ENCODE data around the gene GHITM. TPM values are rescaled to one million over a fixed set of nuclear protein-coding genes. Genes with fewer than 3 reads are reported as not detected.
"Not testable (repeated sequence)": the region's sequence is repeated elsewhere in the genome, so short reads cannot be mapped to it uniquely, and the experiment has no call there.

GHITM gene
- total RNA-seq, 2 experiments from 2014 or later, result 192 to 197 TPM

- CTCF ChIA-PET, result interaction anchor here (1.1 kb wide), 1 partner anchor 20 kb away, joined by 4 read pairs; no protein-coding TSS in a partner anchor
- H3K27ac Mint-ChIP-seq; DNase-seq; H3K4me3 Mint-ChIP-seq; POLR2A ChIA-PET; H3K27me3 Mint-ChIP-seq; H3K36me3 Mint-ChIP-seq; H3K9me3 Mint-ChIP-seq; intact Hi-C loops (cut with micrococcal nuclease); H3K4me1 Mint-ChIP-seq (ENCODE audit: low read depth): not testable (repeated sequence)
Observed at GRCh38 chr10:84168382-84168781, 29.1 kb downstream of the GHITM start.

- POLR2A ChIA-PET; H3K27ac Mint-ChIP-seq; H3K36me3 Mint-ChIP-seq; H3K4me1 Mint-ChIP-seq (ENCODE audit: low read depth); H3K4me3 Mint-ChIP-seq; intact Hi-C loops (cut with micrococcal nuclease); H3K27me3 Mint-ChIP-seq; H3K9me3 Mint-ChIP-seq; DNase-seq; CTCF ChIA-PET: not testable (repeated sequence)
Observed at GRCh38 chr10:84171237-84171636, 31.9 kb downstream of the GHITM start.

- DNase-seq; POLR2A ChIA-PET; H3K4me1 Mint-ChIP-seq (ENCODE audit: low read depth); H3K4me3 Mint-ChIP-seq; H3K36me3 Mint-ChIP-seq; H3K27ac Mint-ChIP-seq; CTCF ChIA-PET; intact Hi-C loops (cut with micrococcal nuclease); H3K27me3 Mint-ChIP-seq; H3K9me3 Mint-ChIP-seq: not testable (repeated sequence)
Observed at GRCh38 chr10:84171700-84172466, 32.6 kb downstream of the GHITM start.

- ChIA-PET CTCF (interaction anchor here (0.6 kb wide), 1 partner anchor 230 kb away, joined by 3 read pairs; no protein-coding TSS in a partner anchor), POLR2A (no interaction called here)
- Mint-ChIP-seq H3K4me1 (ENCODE audit: low read depth) (peaks cover 8% of the 10 kb centered on the region), H3K27ac (no peak overlapping the region), H3K36me3 (no peaks in the 10 kb centered on the region), H3K4me3 (no peak overlapping the region), H3K9me3 (no peaks in the 10 kb centered on the region), H3K27me3 (no peaks in the 10 kb centered on the region)
- intact Hi-C loops (cut with micrococcal nuclease), result no loop called here
- no peak for DNase-seq
Observed at GRCh38 chr10:84172467-84173356, 33.4 kb downstream of the GHITM start.

GRCh38 chr10:84173501-84173929, 34.2 kb downstream of the GHITM start, which contains the start of gene GPR15LG:
Gene GPR15LG, plus strand, starts transcription at chr10:84173801. Its CDS starts 51 bp downstream, at chr10:84173852.
- DNase-seq, result no peak
- Mint-ChIP-seq H3K9me3 (no peaks in the 10 kb centered on the region), H3K4me3 (no peak within 1 kb of the TSS), H3K36me3 (no peaks in the 10 kb centered on the region), H3K27ac (no peak within 1 kb of the TSS), H3K27me3 (no peaks in the 10 kb centered on the region), H3K4me1 (ENCODE audit: low read depth) (peaks cover 8% of the 10 kb centered on the region)
- POLR2A ChIA-PET, result no interaction called here
- intact Hi-C loops (cut with micrococcal nuclease), result no loop called here
- CTCF ChIA-PET, result interaction anchor here (0.6 kb wide), 1 partner anchor 229 kb away, joined by 3 read pairs; no protein-coding TSS in a partner anchor

GRCh38 chr10:84175436-84175835, 36.1 kb downstream of the GHITM start:
- no peak overlapping the region for H3K27ac Mint-ChIP-seq
- no peaks in the 10 kb centered on the region for H3K27me3 Mint-ChIP-seq
- ChIA-PET CTCF (interaction anchor here (1.0 to 1.1 kb wide), 2 partner anchors 30 to 56 kb away, joined by 3 read pairs; no protein-coding TSS in a partner anchor), POLR2A (no interaction called here)
- no peaks in the 10 kb centered on the region for H3K9me3 Mint-ChIP-seq
- DNase-seq, result no peak
- H3K4me3 Mint-ChIP-seq, result no peak overlapping the region
- no peaks in the 10 kb centered on the region for H3K36me3 Mint-ChIP-seq
- H3K4me1 Mint-ChIP-seq (ENCODE audit: low read depth), result peaks cover 8% of the 10 kb centered on the region
- intact Hi-C loops (cut with micrococcal nuclease), result no loop called here

- H3K36me3 Mint-ChIP-seq, result no peaks in the 10 kb centered on the region
- CTCF ChIA-PET, result interaction anchor here (1.0 to 1.1 kb wide), 2 partner anchors 29 to 56 kb away, joined by 3 read pairs; no protein-coding TSS in a partner anchor
- no peaks in the 10 kb centered on the region for H3K9me3 Mint-ChIP-seq
- no peak overlapping the region for H3K4me3 Mint-ChIP-seq
- POLR2A ChIA-PET, result no interaction called here
- intact Hi-C loops (cut with micrococcal nuclease), result loop anchor here (2.0 kb wide), 1 partner anchor 38 kb away; the partner anchor contains the start of gene GHITM
- peak; percentile 1 for DNase-seq
- peaks cover 8% of the 10 kb centered on the region for H3K4me1 Mint-ChIP-seq (ENCODE audit: low read depth)
- H3K27ac Mint-ChIP-seq, result no peak overlapping the region
- H3K27me3 Mint-ChIP-seq, result no peaks in the 10 kb centered on the region
Observed at GRCh38 chr10:84176351-84176750, 37.0 kb downstream of the GHITM start.

- ChIA-PET POLR2A (no interaction called here), CTCF (interaction anchor here (1.1 kb wide), 1 partner anchor 29 kb away, joined by 6 read pairs; no protein-coding TSS in a partner anchor)
- H3K27ac Mint-ChIP-seq, result no peak overlapping the region
- no peaks in the 10 kb centered on the region for H3K36me3 Mint-ChIP-seq
- intact Hi-C loops (cut with micrococcal nuclease), result loop anchor here (2.0 kb wide), 1 partner anchor 38 kb away; the partner anchor contains the start of gene GHITM
- H3K4me1 Mint-ChIP-seq (ENCODE audit: low read depth), result peaks cover 8% of the 10 kb centered on the region
- no peak overlapping the region for H3K4me3 Mint-ChIP-seq
- DNase-seq, result no peak
- H3K27me3 Mint-ChIP-seq, result no peaks in the 10 kb centered on the region
- no peaks in the 10 kb centered on the region for H3K9me3 Mint-ChIP-seq
Observed at GRCh38 chr10:84176836-84177474, 37.6 kb downstream of the GHITM start.

- H3K36me3 Mint-ChIP-seq, result no peaks in the 10 kb centered on the region
- H3K4me1 Mint-ChIP-seq (ENCODE audit: low read depth), result peaks cover 8% of the 10 kb centered on the region
- H3K4me3 Mint-ChIP-seq, result no peak overlapping the region
- H3K9me3 Mint-ChIP-seq, result no peaks in the 10 kb centered on the region
- no peaks in the 10 kb centered on the region for H3K27me3 Mint-ChIP-seq
- intact Hi-C loops (cut with micrococcal nuclease), result loop anchor here (2.0 kb wide), 1 partner anchor 39 kb away; the partner anchor contains the start of gene GHITM
- POLR2A ChIA-PET, result no interaction called here
- peak; percentile 60 for DNase-seq
- no peak overlapping the region for H3K27ac Mint-ChIP-seq
- CTCF ChIA-PET, result interaction anchor here (1.1 kb wide), 1 partner anchor 30 kb away, joined by 6 read pairs; no protein-coding TSS in a partner anchor
Observed at GRCh38 chr10:84177541-84178141, 38.3 kb downstream of the GHITM start.

GRCh38 chr10:84178160-84178609, 38.9 kb downstream of the GHITM start:
- DNase-seq, result peak; percentile 1
- CTCF ChIA-PET, result interaction anchor here (1.1 kb wide), 1 partner anchor 30 kb away, joined by 6 read pairs; no protein-coding TSS in a partner anchor
- H3K4me1 Mint-ChIP-seq (ENCODE audit: low read depth), result peaks cover 8% of the 10 kb centered on the region
- H3K4me3 Mint-ChIP-seq, result no peak overlapping the region
- no peaks in the 10 kb centered on the region for H3K9me3 Mint-ChIP-seq
- no peaks in the 10 kb centered on the region for H3K36me3 Mint-ChIP-seq
- no peak overlapping the region for H3K27ac Mint-ChIP-seq
- intact Hi-C loops (cut with micrococcal nuclease), result no loop called here
- H3K27me3 Mint-ChIP-seq, result no peaks in the 10 kb centered on the region
- POLR2A ChIA-PET, result no interaction called here

- Mint-ChIP-seq H3K4me1 (ENCODE audit: low read depth) (peaks cover 8% of the 10 kb centered on the region), H3K36me3 (no peaks in the 10 kb centered on the region), H3K27ac (no peak overlapping the region), H3K4me3 (no peak overlapping the region), H3K27me3 (no peaks in the 10 kb centered on the region), H3K9me3 (no peaks in the 10 kb centered on the region)
- intact Hi-C loops (cut with micrococcal nuclease), result no loop called here
- CTCF ChIA-PET, result no interaction called here
- POLR2A ChIA-PET, result no interaction called here
- DNase-seq, result peak; percentile 50
Observed at GRCh38 chr10:84179059-84179710, 39.9 kb downstream of the GHITM start.
